AG04450 (cell line): ENCODE results near the gene KREMEN1. TPM values are rescaled to one million over a fixed set of nuclear protein-coding genes. Genes with fewer than 3 reads are reported as not detected.

ENCODE experiments used
- CTCF ChIA-PET: fragments of 300-600, 350-600 bp; formaldehyde crosslinking; extraction: SDS; loops from one replicate; lab custom pipeline; 2022; ENCODE audit warnings: antibody characterized with exemption, inconsistent platforms; lab: Charles Lee
- POLR2A ChIA-PET: fragments of 350-600 bp; formaldehyde crosslinking; extraction: SDS; loops from one replicate; lab custom pipeline; 2021; ENCODE audit warnings: antibody characterized with exemption, inconsistent platforms; lab: Yijun Ruan, JAX
- DNase-seq: peaks from one replicate; pipeline ENCODE4 v3.0.0-alpha.2; 2011; ENCODE audit warnings: low read depth, low spot score
- H3K27ac ChIP-seq: one replicate; pipeline ENCODE4 v1.5.1; 2012; ENCODE audit warnings: low read depth, low read length, control low read depth
- H3K27me3 ChIP-seq: one replicate; pipeline ENCODE4 v1.6.0; 2012; ENCODE audit warnings: low read length; ENCODE audit not compliant: control insufficient read depth, insufficient read depth
- H3K4me3 ChIP-seq: 2 replicates; pipeline ENCODE4 v1.5.1; 2011; ENCODE audit warnings: mild to moderate bottlenecking, low read depth, low read length, control low read depth
- H3K9me3 ChIP-seq: 2 replicates; pipeline ENCODE4 v1.5.1; 2012; ENCODE audit warnings: low read length; ENCODE audit not compliant: control insufficient read depth, insufficient read depth
- CTCF ChIP-seq: IDR thresholded peaks from 2 replicates; pipeline ENCODE4 v1.5.1; 2011; ENCODE audit warnings: low read depth, low read length, control low read depth, inconsistent platforms
- polyA plus RNA-seq: library from polyadenylated mRNA; depleted of rRNA; stranded (reverse); fragments of >200 nt; gene quantifications from 2 replicates; pipeline ENCODE4 v1.2.3, GENCODE V29; 2011

The KREMEN1 gene
- polyA plus RNA-seq, 1 experiment, result 5.9 TPM

DNA sequence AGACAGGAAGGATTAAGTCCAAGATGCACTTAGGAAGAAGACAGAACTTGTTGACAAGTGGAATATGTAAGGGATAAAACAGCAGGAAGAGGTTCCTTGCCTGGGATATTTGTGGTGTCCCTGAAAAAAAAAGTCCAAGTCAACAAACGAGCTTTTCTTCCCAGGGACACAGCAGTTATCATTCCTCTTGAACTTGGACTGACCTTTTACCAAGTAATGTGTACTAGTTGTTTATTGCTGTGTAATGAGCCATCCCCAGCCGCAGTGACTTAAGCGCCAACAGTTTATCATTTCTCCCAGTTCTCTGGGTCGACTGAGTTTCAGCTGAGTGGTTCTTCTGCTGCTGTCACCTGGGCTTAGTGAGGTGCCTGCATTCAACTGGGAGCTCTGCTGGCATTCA, 37.0 kb downstream of the KREMEN1 start:
- no peak for DNase-seq
- Histone ChIP-seq H3K27me3 (no peaks in the 10 kb centered on the region), H3K9me3 (no peaks in the 10 kb centered on the region), H3K4me3 (no peak overlapping the region), H3K27ac (no peak overlapping the region)
- ChIA-PET POLR2A (no interaction called here), CTCF (interaction anchor here (0.5 to 0.8 kb wide), 2 partner anchors 44 to 253 kb away, joined by 3 to 4 read pairs; no protein-coding TSS in a partner anchor)
- no peak for TF ChIP-seq CTCF

- ChIA-PET CTCF (interaction anchor here (1.3 to 2.4 kb wide), 3 partner anchors 17 to 135 kb away, joined by 3 to 6 read pairs (median 5); no protein-coding TSS in a partner anchor), POLR2A (interaction anchor here (0.6 kb wide), 1 partner anchor 24 kb away, joined by 3 read pairs; no protein-coding TSS in a partner anchor)
- no peak overlapping the region for H3K4me3 ChIP-seq
- DNase-seq, result no peak
- no peak overlapping the region for H3K27ac ChIP-seq
- no peaks in the 10 kb centered on the region for H3K9me3 ChIP-seq
- no peak for TF ChIP-seq CTCF
- no peaks in the 10 kb centered on the region for H3K27me3 ChIP-seq
Observed at GRCh38 chr22:29110946-29111345, 38.1 kb downstream of the KREMEN1 start.

- DNase-seq, result no peak
- ChIA-PET CTCF (interaction anchor here (0.6 to 2.4 kb wide), 4 partner anchors 42 to 455 kb away, joined by 3 to 6 read pairs (median 4); no protein-coding TSS in a partner anchor), POLR2A (interaction anchor here (0.6 kb wide), 2 partner anchors 15 to 155 kb away, joined by 3 read pairs; partner anchors contain the start of gene RHBDD3)
- Histone ChIP-seq H3K9me3 (no peaks in the 10 kb centered on the region), H3K27me3 (no peaks in the 10 kb centered on the region), H3K4me3 (no peak overlapping the region), H3K27ac (no peak overlapping the region)
- no peak for TF ChIP-seq CTCF
Observed at GRCh38 chr22:29112121-29112520, 39.3 kb downstream of the KREMEN1 start.

- Histone ChIP-seq H3K9me3 (no peaks in the 10 kb centered on the region; the same call in 1 of the 2 replicates), H3K27me3 (no peaks in the 10 kb centered on the region), H3K4me3 (no peak overlapping the region), H3K27ac (no peak overlapping the region)
- DNase-seq, result no peak
- TF ChIP-seq CTCF, result no peak
- ChIA-PET CTCF (interaction anchor here (2.4 kb wide), 1 partner anchor 133 kb away, joined by 5 read pairs; no protein-coding TSS in a partner anchor), POLR2A (no interaction called here)
Observed at GRCh38 chr22:29112681-29113080, 39.8 kb downstream of the KREMEN1 start.

DNA sequence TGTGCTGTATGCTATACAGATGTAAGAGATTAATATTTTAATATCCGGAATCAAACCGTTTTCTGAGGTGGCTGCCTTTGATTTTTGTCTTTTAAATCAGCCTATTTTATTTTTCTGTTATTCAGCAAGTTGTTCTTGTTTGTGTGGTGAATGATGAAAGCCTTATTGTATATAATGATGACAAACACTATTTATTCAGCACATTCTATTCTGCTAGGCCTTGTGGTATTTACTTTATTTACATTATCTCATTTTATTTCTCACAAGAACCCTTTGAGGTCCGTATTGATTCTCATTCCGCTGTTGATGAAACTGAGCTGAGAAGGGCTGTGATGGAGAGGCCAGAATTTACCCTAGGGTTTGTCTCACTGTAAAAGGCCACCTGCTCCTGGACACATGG, 40.5 kb downstream of the KREMEN1 start:
- Histone ChIP-seq H3K4me3 (no peak overlapping the region), H3K27ac (no peak overlapping the region), H3K27me3 (no peaks in the 10 kb centered on the region), H3K9me3 (peaks cover 6% of the 10 kb centered on the region; the same call in 1 of the 2 replicates)
- no peak for TF ChIP-seq CTCF
- DNase-seq, result peak; percentile 29
- ChIA-PET CTCF (interaction anchor here (0.7 to 1.1 kb wide), 2 partner anchors 10 to 41 kb away, joined by 3 to 4 read pairs; no protein-coding TSS in a partner anchor), POLR2A (no interaction called here)
